GM18517 (cell line): ENCODE results near the gene SSPN.
A peak's percentile ranks its signal among the peaks of the same experiment; 100 is the strongest.

Experiments
- ATAC-seq: cut with Tn5 transposase; IDR thresholded peaks from one replicate; pipeline ENCODE4 v1.9.1; 2021; ENCODE audit warnings: mild to moderate bottlenecking, moderate library complexity; ENCODE audit not compliant: unreplicated experiment

SSPN gene

GRCh38 chr12:26264215-26264838 lies 69.0 kb downstream of the SSPN start:
- no peak for ATAC-seq

- no peak for ATAC-seq
Observed at GRCh38 chr12:26265606-26266005, 70.2 kb downstream of the SSPN start.

GRCh38 chr12:26266881-26267280 lies 71.5 kb downstream of the SSPN start:
- ATAC-seq: no peak

- ATAC-seq: no peak
Observed at GRCh38 chr12:26268841-26269561, 73.6 kb downstream of the SSPN start.

- ATAC-seq: no peak
Observed at GRCh38 chr12:26269562-26270284, 74.3 kb downstream of the SSPN start.

- ATAC-seq: no peak
Observed at GRCh38 chr12:26271024-26271423, 75.7 kb downstream of the SSPN start.

GRCh38 chr12:26271889-26272492 lies 76.6 kb downstream of the SSPN start:
- no peak for ATAC-seq

- ATAC-seq: no peak
Observed at GRCh38 chr12:26272851-26273250, 77.5 kb downstream of the SSPN start.

GRCh38 chr12:26273811-26274210 lies 78.4 kb downstream of the SSPN start:
- no peak for ATAC-seq

- ATAC-seq: peak; percentile 97
Observed at GRCh38 chr12:26274441-26275312, 79.3 kb downstream of the SSPN start.

- no peak for ATAC-seq
Observed at GRCh38 chr12:26275313-26276131, 80.1 kb downstream of the SSPN start.

- no peak for ATAC-seq
Observed at GRCh38 chr12:26276709-26277108, 81.3 kb downstream of the SSPN start.

- no peak for ATAC-seq
Observed at GRCh38 chr12:26277506-26278246, 82.3 kb downstream of the SSPN start.

- ATAC-seq: no peak
Observed at GRCh38 chr12:26278266-26278665, 82.9 kb downstream of the SSPN start.

- ATAC-seq: no peak
Observed at GRCh38 chr12:26278666-26279065, 83.3 kb downstream of the SSPN start.

- ATAC-seq: no peak
Observed at GRCh38 chr12:26279091-26279490, 83.7 kb downstream of the SSPN start.

GRCh38 chr12:26279908-26280307 lies 84.5 kb downstream of the SSPN start:
- ATAC-seq: no peak

- no peak for ATAC-seq
Observed at GRCh38 chr12:26280869-26281268, 85.5 kb downstream of the SSPN start.

GRCh38 chr12:26281320-26281719 lies 85.9 kb downstream of the SSPN start:
- ATAC-seq: no peak
